ENCODE data around the gene CEP112.

DNA sequence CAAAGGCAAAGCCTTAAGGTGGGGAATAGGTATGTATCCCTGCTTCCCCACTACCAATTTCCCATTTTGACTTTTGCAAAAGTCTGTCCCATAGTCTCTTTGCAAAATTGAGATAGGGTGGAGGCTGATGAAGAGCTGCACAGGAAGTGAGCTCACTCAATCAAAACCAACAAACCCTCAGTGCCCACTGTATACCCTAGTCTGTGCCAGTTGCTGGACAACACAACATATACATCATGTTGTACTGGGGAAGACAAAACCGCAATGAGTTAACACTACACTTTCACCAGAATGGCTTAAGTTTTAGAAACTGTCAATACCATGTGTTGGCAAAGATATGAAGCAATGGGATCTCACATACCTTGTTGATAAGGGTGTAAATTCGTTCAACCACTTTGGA lies 590.1 kb downstream of the CEP112 start:
- TF ChIP-seq CTCF (IDR thresholded peaks at IDR 0.05), result no peak
- TF ChIP-seq ZNF671 (CRISPR knock-in tag; IDR thresholded peaks at IDR 0.05), result no peak
- TF ChIP-seq E2F1 (CRISPR knock-in tag; IDR thresholded peaks at IDR 0.05), result no peak
- TF ChIP-seq ZNF263 (CRISPR knock-in tag; IDR thresholded peaks at IDR 0.05; ENCODE audit: low read depth), result no peak
- TF ChIP-seq ELF4 (CRISPR knock-in tag; IDR thresholded peaks at IDR 0.05; ENCODE audit: low read depth), result no peak
- no peak for TF ChIP-seq MXD4 (CRISPR knock-in tag; IDR thresholded peaks at IDR 0.05; ENCODE audit: borderline replicate concordance)
- no peak for TF ChIP-seq NR1H2 (CRISPR knock-in tag; IDR thresholded peaks at IDR 0.05)
- TF ChIP-seq TEAD1 (CRISPR knock-in tag; IDR thresholded peaks at IDR 0.05), result no peak
- no peak for TF ChIP-seq SP1 (CRISPR knock-in tag; conservative IDR thresholded peaks at IDR 0.05)
- no peak for TF ChIP-seq ATF6 (CRISPR knock-in tag; IDR thresholded peaks at IDR 0.05)
- no peak for TF ChIP-seq FOXP1 (CRISPR knock-in tag; IDR thresholded peaks at IDR 0.05; ENCODE audit: borderline replicate concordance)
- no peak for TF ChIP-seq ZNF121 (CRISPR knock-in tag; IDR thresholded peaks at IDR 0.05)
- no peak for TF ChIP-seq FOXJ3 (CRISPR knock-in tag; IDR thresholded peaks at IDR 0.05; ENCODE audit: borderline replicate concordance)
- TF ChIP-seq, protein P1, sequence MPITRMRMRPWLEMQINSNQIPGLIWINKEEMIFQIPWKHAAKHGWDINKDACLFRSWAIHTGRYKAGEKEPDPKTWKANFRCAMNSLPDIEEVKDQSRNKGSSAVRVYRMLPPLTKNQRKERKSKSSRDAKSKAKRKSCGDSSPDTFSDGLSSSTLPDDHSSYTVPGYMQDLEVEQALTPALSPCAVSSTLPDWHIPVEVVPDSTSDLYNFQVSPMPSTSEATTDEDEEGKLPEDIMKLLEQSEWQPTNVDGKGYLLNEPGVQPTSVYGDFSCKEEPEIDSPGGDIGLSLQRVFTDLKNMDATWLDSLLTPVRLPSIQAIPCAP (CRISPR knock-in tag; IDR thresholded peaks at IDR 0.05), result no peak

All from WTC11 (cell line).